ENCODE data around the gene DDX31. TPM values are rescaled to one million over a fixed set of nuclear protein-coding genes. Genes with fewer than 3 reads are reported as not detected.

DDX31 gene
- total RNA-seq, 1 donor from 2014 or later, result 15.8 TPM

DNA sequence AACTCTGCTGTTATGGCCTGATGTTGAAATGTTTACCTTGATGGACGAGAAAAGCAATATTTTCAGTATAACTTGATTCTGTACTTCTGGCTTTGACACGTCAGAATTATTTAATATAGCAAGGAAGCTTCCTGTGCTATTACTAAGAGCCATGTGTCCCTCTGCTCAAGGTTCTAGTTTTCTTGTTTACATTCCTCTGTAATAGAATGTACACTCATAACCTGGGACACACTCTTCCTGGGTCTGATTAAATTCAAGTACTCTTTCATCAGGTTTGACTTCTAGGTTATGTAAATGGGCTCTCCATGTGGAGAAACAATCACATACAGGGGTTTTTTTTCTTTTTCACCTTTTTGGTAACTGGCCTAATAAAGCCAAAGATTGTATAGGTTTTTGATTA is 33.6 kb upstream of the DDX31 start:
- H3K9me3 Mint-ChIP-seq (ENCODE audit: unreplicated experiment), result no peaks in the 10 kb centered on the region
- no peak for DNase-seq (ENCODE audit: low spot score)
- TF ChIP-seq, protein P1, sequence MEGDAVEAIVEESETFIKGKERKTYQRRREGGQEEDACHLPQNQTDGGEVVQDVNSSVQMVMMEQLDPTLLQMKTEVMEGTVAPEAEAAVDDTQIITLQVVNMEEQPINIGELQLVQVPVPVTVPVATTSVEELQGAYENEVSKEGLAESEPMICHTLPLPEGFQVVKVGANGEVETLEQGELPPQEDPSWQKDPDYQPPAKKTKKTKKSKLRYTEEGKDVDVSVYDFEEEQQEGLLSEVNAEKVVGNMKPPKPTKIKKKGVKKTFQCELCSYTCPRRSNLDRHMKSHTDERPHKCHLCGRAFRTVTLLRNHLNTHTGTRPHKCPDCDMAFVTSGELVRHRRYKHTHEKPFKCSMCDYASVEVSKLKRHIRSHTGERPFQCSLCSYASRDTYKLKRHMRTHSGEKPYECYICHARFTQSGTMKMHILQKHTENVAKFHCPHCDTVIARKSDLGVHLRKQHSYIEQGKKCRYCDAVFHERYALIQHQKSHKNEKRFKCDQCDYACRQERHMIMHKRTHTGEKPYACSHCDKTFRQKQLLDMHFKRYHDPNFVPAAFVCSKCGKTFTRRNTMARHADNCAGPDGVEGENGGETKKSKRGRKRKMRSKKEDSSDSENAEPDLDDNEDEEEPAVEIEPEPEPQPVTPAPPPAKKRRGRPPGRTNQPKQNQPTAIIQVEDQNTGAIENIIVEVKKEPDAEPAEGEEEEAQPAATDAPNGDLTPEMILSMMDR (IDR thresholded peaks at IDR 0.05; ENCODE audit: unreplicated experiment), result no peak
- no peak overlapping the region for H3K27ac Mint-ChIP-seq (ENCODE audit: unreplicated experiment)
- no peaks in the 10 kb centered on the region for H3K36me3 Mint-ChIP-seq (ENCODE audit: low read depth, unreplicated experiment)
- no peaks in the 10 kb centered on the region for H3K4me1 Mint-ChIP-seq (ENCODE audit: unreplicated experiment)
- H3K4me3 Mint-ChIP-seq (ENCODE audit: unreplicated experiment), result no peak overlapping the region
- H3K27me3 Mint-ChIP-seq (ENCODE audit: unreplicated experiment), result no peaks in the 10 kb centered on the region

DNA sequence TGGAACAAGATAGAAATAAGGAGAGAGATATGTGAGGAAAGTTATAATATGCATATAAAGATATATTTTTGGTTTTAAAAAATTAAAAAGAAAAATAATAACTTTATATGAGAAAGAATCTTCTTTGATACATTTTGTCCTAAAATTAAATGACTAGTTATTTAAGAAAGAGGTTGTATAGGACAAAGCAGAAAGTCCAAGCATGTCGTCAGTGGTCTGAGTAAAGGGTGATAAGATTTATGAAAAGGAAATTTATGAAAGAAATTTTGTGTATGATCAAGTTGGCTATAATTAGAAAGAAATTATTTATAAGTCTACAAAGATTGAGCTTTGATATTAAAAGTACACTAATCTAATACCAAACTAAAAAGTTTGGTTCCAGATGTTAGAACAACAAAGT is 32.5 kb upstream of the DDX31 start:
- Mint-ChIP-seq H3K4me3 (ENCODE audit: unreplicated experiment) (no peak overlapping the region), H3K36me3 (ENCODE audit: low read depth, unreplicated experiment) (no peaks in the 10 kb centered on the region), H3K4me1 (ENCODE audit: unreplicated experiment) (no peaks in the 10 kb centered on the region), H3K27ac (ENCODE audit: unreplicated experiment) (no peak overlapping the region), H3K9me3 (ENCODE audit: unreplicated experiment) (no peaks in the 10 kb centered on the region), H3K27me3 (ENCODE audit: unreplicated experiment) (no peaks in the 10 kb centered on the region)
- no peak for DNase-seq (ENCODE audit: low spot score)
- TF ChIP-seq, protein P1 (IDR thresholded peaks at IDR 0.05; ENCODE audit: unreplicated experiment), result no peak

DNA sequence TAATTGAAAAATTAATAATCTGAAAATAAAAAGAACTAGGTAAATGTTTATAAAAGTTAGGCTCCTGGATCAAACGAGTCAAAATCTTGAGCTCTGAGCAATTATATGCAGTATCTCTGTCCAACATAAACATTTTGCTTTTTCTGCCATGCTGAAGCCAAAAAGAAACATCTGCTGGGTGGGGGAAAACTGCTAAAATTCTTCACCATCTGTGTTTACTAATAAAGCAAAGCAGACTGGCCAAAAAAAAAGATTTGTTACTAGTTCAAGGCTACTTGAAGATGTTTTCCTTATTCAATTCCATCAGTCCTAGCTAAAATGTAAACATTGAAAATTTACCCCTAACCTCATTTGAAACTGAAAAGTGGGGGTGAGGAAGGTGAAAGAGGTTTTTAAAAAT is 30.2 kb upstream of the DDX31 start:
- TF ChIP-seq, protein P1 (IDR thresholded peaks at IDR 0.05; ENCODE audit: unreplicated experiment), result no peak
- Mint-ChIP-seq H3K27ac (ENCODE audit: unreplicated experiment) (no peak overlapping the region), H3K36me3 (ENCODE audit: low read depth, unreplicated experiment) (no peaks in the 10 kb centered on the region), H3K27me3 (ENCODE audit: unreplicated experiment) (peaks cover 2% of the 10 kb centered on the region), H3K9me3 (ENCODE audit: unreplicated experiment) (peaks cover 5% of the 10 kb centered on the region), H3K4me3 (ENCODE audit: unreplicated experiment) (no peak overlapping the region), H3K4me1 (ENCODE audit: unreplicated experiment) (no peaks in the 10 kb centered on the region)
- no peak for DNase-seq (ENCODE audit: low spot score)

DNA sequence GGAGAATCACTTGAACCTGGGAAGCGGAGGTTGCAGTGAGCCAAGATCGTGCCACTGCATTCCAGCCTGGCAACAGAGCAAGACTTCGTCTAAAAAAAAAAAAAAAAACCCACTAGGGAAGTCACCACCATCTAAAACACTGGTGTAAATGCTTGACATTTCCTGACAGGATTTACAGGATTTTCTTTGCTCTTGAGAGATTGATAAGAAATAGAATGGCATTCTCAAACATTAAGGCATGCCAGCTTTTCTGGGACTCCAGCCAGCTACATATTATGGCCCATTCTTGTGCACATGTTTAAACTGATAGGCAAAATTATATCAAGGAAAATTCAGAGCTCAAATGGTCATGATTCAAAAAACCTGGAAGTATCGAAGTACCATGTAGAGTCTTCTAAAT is 29.2 kb upstream of the DDX31 start:
- Mint-ChIP-seq H3K9me3 (ENCODE audit: unreplicated experiment) (peaks cover 5% of the 10 kb centered on the region), H3K27ac (ENCODE audit: unreplicated experiment) (no peak overlapping the region), H3K4me3 (ENCODE audit: unreplicated experiment) (no peak overlapping the region), H3K36me3 (ENCODE audit: low read depth, unreplicated experiment) (no peaks in the 10 kb centered on the region), H3K4me1 (ENCODE audit: unreplicated experiment) (no peaks in the 10 kb centered on the region), H3K27me3 (ENCODE audit: unreplicated experiment) (peaks cover 2% of the 10 kb centered on the region)
- TF ChIP-seq, protein P1 (IDR thresholded peaks at IDR 0.05; ENCODE audit: unreplicated experiment), result no peak
- no peak for DNase-seq (ENCODE audit: low spot score)

DNA sequence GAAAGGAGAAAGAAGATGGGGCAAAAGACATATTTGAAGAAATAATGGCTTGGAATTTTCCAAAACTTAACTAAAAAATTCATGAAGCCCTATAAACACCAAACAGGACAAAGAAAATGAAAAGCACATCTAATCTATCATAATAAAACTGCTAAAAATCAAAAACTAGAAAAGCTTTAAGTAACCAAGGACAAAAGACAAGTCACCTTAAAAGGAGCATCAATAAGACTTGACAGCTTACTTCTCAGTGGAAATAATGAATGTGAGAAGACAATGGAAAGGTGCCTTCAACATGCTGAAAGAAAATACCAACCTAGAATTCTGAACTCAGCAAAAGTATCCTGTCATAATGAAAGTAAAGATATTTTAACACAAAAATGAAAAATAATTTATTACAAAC is 27.4 kb upstream of the DDX31 start:
- H3K4me1 Mint-ChIP-seq (ENCODE audit: unreplicated experiment), result no peaks in the 10 kb centered on the region
- DNase-seq (ENCODE audit: low spot score), result no peak
- H3K27me3 Mint-ChIP-seq (ENCODE audit: unreplicated experiment), result peaks cover 2% of the 10 kb centered on the region
- H3K9me3 Mint-ChIP-seq (ENCODE audit: unreplicated experiment), result peaks cover 5% of the 10 kb centered on the region
- H3K4me3 Mint-ChIP-seq (ENCODE audit: unreplicated experiment), result no peak overlapping the region
- TF ChIP-seq, protein P1 (IDR thresholded peaks at IDR 0.05; ENCODE audit: unreplicated experiment), result no peak
- H3K36me3 Mint-ChIP-seq (ENCODE audit: low read depth, unreplicated experiment), result no peaks in the 10 kb centered on the region
- no peak overlapping the region for H3K27ac Mint-ChIP-seq (ENCODE audit: unreplicated experiment)

Measured in endothelial cell (in vitro differentiated cells).